Loucy (cell line): ENCODE data around the gene LRRC18.

Experiments used
- H2AFZ ChIP-seq: fragments of 200-600 bp; sonication (generic); 2 replicates; pipeline ENCODE4 v1.6.0; 2016; ENCODE audit warnings: antibody characterized with exemption, mild to moderate bottlenecking, low read length, moderate library complexity
- H3F3A ChIP-seq: fragments of 200-600 bp; 2 replicates; pipeline ENCODE4 v1.6.0; 2016; ENCODE audit warnings: antibody characterized with exemption, low read depth, mild to moderate bottlenecking
- H3K27me3 ChIP-seq: fragments of 200-600 bp; sonication (generic); 2 replicates; pipeline ENCODE4 v1.6.1; 2014; ENCODE audit warnings: low read length, mild to moderate bottlenecking; ENCODE audit not compliant: insufficient read depth, poor library complexity, severe bottlenecking
- H3K36me3 ChIP-seq: fragments of 200-600 bp; sonication (generic); 2 replicates; pipeline ENCODE4 v1.6.1; 2016; ENCODE audit warnings: low read length; ENCODE audit not compliant: insufficient read depth
- H3K4me1 ChIP-seq: fragments of 200-600 bp; sonication (generic); 2 replicates; pipeline ENCODE4 v1.5.1; 2014; ENCODE audit warnings: low read length, mild to moderate bottlenecking; ENCODE audit not compliant: insufficient read depth, poor library complexity, severe bottlenecking
- H3K4me2 ChIP-seq: fragments of 200-600 bp; sonication (generic); 2 replicates; pipeline ENCODE4 v1.6.0; 2014; ENCODE audit warnings: antibody characterized with exemption, low read length, low read depth, mild to moderate bottlenecking; ENCODE audit not compliant: poor library complexity, severe bottlenecking
- H3K4me3 ChIP-seq: fragments of 200-600 bp; sonication (generic); 2 replicates; pipeline ENCODE4 v1.5.1; 2014; ENCODE audit warnings: low read length, mild to moderate bottlenecking, mixed read lengths; ENCODE audit not compliant: poor library complexity, severe bottlenecking
- H3K79me2 ChIP-seq: fragments of 200-600 bp; sonication (generic); 2 replicates; pipeline ENCODE4 v1.6.1; 2014; ENCODE audit warnings: low read length; ENCODE audit not compliant: insufficient read depth
- H3K9ac ChIP-seq: fragments of 200-600 bp; sonication (generic); 2 replicates; pipeline ENCODE4 v1.6.0; 2014; ENCODE audit warnings: mild to moderate bottlenecking, low read depth, low read length, moderate library complexity; ENCODE audit not compliant: poor library complexity, severe bottlenecking
- H3K9me2 ChIP-seq: fragments of 200-600 bp; sonication (generic); replicated peaks from 2 replicates; pipeline ENCODE4 v1.6.1; 2016; ENCODE audit warnings: low read depth, low read length, mixed read lengths
- H3K9me3 ChIP-seq: fragments of 200-600 bp; sonication (generic); 2 replicates; pipeline ENCODE4 v1.6.1; 2014; ENCODE audit warnings: mild to moderate bottlenecking, antibody characterized with exemption, low read length, low read depth; ENCODE audit not compliant: insufficient read depth
- H4K20me1 ChIP-seq: fragments of 200-600 bp; sonication (generic); 2 replicates; pipeline ENCODE4 v1.6.0; 2014; ENCODE audit warnings: antibody characterized with exemption, low read length, mild to moderate bottlenecking; ENCODE audit not compliant: insufficient read depth, poor library complexity, severe bottlenecking
- EZH2phosphoT487 ChIP-seq: fragments of 200-600 bp; IDR thresholded peaks from 2 replicates; pipeline ENCODE4 v1.6.1; 2018; ENCODE audit warnings: antibody characterized with exemption, mild to moderate bottlenecking, moderate library complexity, borderline replicate concordance
- TF ChIP-seq, protein P1 (sequence below): fragments of 200-600 bp; sonication (generic); conservative IDR thresholded peaks from 2 replicates; pipeline ENCODE4 v1.5.1; 2014; ENCODE audit warnings: mild to moderate bottlenecking, antibody characterized with exemption, low read length

LRRC18 gene

GRCh38 chr10:48941427-48942075 lies 1.9 kb upstream of the LRRC18 start:
- H4K20me1 ChIP-seq, result no peaks in the 10 kb centered on the region
- no peaks in the 10 kb centered on the region for H3K9me3 ChIP-seq
- no peaks in the 10 kb centered on the region for H3K9me2 ChIP-seq
- H3K9ac ChIP-seq, result no peak overlapping the region
- no peaks in the 10 kb centered on the region for H3K79me2 ChIP-seq
- no peak overlapping the region for H3K4me3 ChIP-seq
- H3K4me2 ChIP-seq, result no peak overlapping the region
- H2AFZ ChIP-seq, result no peak overlapping the region
- TF ChIP-seq EZH2phosphoT487, result no peak
- TF ChIP-seq, protein P1, sequence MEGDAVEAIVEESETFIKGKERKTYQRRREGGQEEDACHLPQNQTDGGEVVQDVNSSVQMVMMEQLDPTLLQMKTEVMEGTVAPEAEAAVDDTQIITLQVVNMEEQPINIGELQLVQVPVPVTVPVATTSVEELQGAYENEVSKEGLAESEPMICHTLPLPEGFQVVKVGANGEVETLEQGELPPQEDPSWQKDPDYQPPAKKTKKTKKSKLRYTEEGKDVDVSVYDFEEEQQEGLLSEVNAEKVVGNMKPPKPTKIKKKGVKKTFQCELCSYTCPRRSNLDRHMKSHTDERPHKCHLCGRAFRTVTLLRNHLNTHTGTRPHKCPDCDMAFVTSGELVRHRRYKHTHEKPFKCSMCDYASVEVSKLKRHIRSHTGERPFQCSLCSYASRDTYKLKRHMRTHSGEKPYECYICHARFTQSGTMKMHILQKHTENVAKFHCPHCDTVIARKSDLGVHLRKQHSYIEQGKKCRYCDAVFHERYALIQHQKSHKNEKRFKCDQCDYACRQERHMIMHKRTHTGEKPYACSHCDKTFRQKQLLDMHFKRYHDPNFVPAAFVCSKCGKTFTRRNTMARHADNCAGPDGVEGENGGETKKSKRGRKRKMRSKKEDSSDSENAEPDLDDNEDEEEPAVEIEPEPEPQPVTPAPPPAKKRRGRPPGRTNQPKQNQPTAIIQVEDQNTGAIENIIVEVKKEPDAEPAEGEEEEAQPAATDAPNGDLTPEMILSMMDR, result no peak
- H3K36me3 ChIP-seq, result no peaks in the 10 kb centered on the region
- H3K27me3 ChIP-seq, result no peaks in the 10 kb centered on the region
- no peaks in the 10 kb centered on the region for H3F3A ChIP-seq
- peaks cover 15% of the 10 kb centered on the region for H3K4me1 ChIP-seq

DNA sequence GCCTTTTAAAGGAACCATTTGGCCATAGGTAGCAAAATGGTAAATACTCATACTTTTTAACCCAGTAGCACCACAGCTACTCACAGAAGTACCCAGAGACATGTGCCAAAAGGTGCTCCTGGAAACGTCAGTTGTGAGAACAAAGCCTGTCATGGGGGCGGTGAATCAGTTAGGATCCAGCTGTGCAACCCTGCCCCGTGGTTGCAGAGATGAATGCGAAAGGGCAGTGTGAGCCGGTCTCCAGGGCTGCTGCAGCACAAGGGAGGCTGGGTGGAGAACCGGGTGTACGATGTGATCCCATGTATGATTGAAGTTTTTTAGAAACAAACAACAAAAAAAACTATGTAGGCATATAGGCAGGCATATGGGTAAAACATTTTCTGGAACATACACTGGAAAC lies 1.3 kb upstream of the LRRC18 start:
- H3K36me3 ChIP-seq, result no peaks in the 10 kb centered on the region
- H3K4me2 ChIP-seq, result no peak overlapping the region
- no peaks in the 10 kb centered on the region for H3K9me3 ChIP-seq
- no peak overlapping the region for H2AFZ ChIP-seq
- TF ChIP-seq, protein P1, result no peak
- H3K9me2 ChIP-seq, result no peaks in the 10 kb centered on the region
- H3K4me3 ChIP-seq, result no peak overlapping the region
- H3F3A ChIP-seq, result no peaks in the 10 kb centered on the region
- H3K4me1 ChIP-seq, result peaks cover 9% of the 10 kb centered on the region
- no peaks in the 10 kb centered on the region for H3K79me2 ChIP-seq
- H3K9ac ChIP-seq, result no peak overlapping the region
- no peaks in the 10 kb centered on the region for H4K20me1 ChIP-seq
- H3K27me3 ChIP-seq, result no peaks in the 10 kb centered on the region

DNA sequence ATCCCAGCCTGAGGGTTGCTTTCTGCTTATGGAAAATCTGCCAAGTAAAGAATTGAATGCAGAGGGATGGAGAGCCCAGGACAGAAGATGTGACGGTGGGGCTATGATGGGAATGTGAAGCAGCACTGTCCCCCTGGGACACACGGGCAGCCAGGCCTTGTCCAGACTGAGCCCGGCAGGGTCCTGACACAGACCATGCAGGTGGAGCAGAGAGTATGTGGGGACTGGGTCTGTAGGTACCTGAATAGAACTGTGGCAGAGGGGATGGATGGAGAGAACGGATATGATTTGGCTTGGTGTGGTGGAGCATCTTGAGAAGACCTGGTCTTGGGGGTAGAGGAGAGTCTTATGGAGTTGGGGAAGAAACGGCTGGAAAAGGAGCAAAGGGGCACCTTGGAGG lies 732 bp upstream of the LRRC18 start:
- Histone ChIP-seq H2AFZ (no peak overlapping the region), H3K79me2 (no peaks in the 10 kb centered on the region), H3K4me2 (no peak overlapping the region), H3F3A (no peaks in the 10 kb centered on the region), H3K4me3 (no peak overlapping the region), H3K9me2 (no peaks in the 10 kb centered on the region), H3K36me3 (no peaks in the 10 kb centered on the region), H3K9me3 (no peaks in the 10 kb centered on the region), H3K9ac (no peak overlapping the region), H3K27me3 (no peaks in the 10 kb centered on the region), H3K4me1 (peaks cover 3% of the 10 kb centered on the region), H4K20me1 (no peaks in the 10 kb centered on the region)
- no peak for TF ChIP-seq EZH2phosphoT487
- TF ChIP-seq, protein P1, result no peak
